ENCODE measurements around the gene LSM5. TPM values are rescaled to one million over a fixed set of nuclear protein-coding genes. Genes with fewer than 3 reads are reported as not detected.

Gene LSM5
- total and polyA plus RNA-seq, 12 donors: 10.6 to 83.8 (median 44.9) TPM

DNA sequence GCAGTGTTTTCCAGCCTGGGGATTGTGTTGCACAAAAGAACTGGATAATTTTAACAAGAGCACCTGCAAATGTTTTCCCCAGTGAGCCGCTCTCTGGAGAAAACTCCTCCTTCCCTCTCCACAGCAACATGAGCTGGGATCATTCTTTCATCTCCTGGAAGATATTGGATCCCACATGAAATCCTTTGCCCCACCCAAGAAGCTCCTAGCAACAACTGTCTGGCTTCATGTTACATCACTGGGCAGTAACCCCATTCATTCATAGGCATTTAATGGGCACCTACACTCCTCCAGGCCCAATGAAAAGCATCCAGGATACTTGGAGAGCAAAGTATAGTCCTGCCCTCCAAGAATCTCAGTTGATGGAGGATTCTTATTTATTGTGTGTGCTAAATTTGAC, 27.2 kb downstream of the LSM5 start:
- no peaks in the 10 kb centered on the region for H3K36me3 ChIP-seq (replicated peaks in 1 of 2)
- no peak overlapping the region for H3K27ac ChIP-seq
- 90 to 92% (median 91%) methylated on average over 1 of the region's 1 CpG for WGBS, 4 donors
- TF ChIP-seq, protein P1, sequence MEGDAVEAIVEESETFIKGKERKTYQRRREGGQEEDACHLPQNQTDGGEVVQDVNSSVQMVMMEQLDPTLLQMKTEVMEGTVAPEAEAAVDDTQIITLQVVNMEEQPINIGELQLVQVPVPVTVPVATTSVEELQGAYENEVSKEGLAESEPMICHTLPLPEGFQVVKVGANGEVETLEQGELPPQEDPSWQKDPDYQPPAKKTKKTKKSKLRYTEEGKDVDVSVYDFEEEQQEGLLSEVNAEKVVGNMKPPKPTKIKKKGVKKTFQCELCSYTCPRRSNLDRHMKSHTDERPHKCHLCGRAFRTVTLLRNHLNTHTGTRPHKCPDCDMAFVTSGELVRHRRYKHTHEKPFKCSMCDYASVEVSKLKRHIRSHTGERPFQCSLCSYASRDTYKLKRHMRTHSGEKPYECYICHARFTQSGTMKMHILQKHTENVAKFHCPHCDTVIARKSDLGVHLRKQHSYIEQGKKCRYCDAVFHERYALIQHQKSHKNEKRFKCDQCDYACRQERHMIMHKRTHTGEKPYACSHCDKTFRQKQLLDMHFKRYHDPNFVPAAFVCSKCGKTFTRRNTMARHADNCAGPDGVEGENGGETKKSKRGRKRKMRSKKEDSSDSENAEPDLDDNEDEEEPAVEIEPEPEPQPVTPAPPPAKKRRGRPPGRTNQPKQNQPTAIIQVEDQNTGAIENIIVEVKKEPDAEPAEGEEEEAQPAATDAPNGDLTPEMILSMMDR (IDR thresholded peaks at IDR 0.05): no peak
- H3K4me1 ChIP-seq (replicated peaks in 1 of 2): no peaks in the 10 kb centered on the region
- H3K9me3 ChIP-seq (replicated peaks in 1 of 3): no peaks in the 10 kb centered on the region
- no peak overlapping the region for H3K4me3 ChIP-seq
- no peaks in the 10 kb centered on the region for H3K27me3 ChIP-seq
- intact Hi-C loops (cut with DNase I): no loop called here
- no peak for DNase-seq

DNA sequence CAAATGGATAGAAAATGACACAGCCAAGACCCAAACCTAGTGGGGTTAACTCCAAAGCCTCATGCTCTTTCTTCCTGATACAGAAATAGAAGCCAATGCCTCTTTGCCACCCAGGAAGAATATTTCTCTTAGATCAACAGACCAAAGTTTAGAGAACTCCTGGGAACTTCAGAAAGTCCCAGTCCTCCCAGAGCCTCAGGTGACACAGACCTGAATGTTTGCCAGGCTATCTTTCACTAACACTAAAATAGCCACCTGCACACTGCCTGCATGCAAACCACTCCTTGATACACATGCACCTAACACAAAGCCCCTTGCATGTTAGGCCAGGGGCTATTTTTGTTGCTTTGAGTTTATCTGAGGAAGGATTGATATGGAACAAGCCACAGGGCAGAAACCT, 27.7 kb downstream of the LSM5 start:
- no peaks in the 10 kb centered on the region for H3K9me3 ChIP-seq (replicated peaks in 1 of 3)
- H3K4me1 ChIP-seq (replicated peaks in 1 of 2): no peaks in the 10 kb centered on the region
- no peak overlapping the region for H3K27ac ChIP-seq
- H3K4me3 ChIP-seq: no peak overlapping the region
- H3K36me3 ChIP-seq (replicated peaks in 1 of 2): no peaks in the 10 kb centered on the region
- intact Hi-C loops (cut with DNase I): no loop called here
- no peak for DNase-seq
- H3K27me3 ChIP-seq: no peaks in the 10 kb centered on the region
- no peak for TF ChIP-seq POLR2A (IDR thresholded peaks at IDR 0.05)
- TF ChIP-seq, protein P1 (IDR thresholded peaks at IDR 0.05): no peak

DNA sequence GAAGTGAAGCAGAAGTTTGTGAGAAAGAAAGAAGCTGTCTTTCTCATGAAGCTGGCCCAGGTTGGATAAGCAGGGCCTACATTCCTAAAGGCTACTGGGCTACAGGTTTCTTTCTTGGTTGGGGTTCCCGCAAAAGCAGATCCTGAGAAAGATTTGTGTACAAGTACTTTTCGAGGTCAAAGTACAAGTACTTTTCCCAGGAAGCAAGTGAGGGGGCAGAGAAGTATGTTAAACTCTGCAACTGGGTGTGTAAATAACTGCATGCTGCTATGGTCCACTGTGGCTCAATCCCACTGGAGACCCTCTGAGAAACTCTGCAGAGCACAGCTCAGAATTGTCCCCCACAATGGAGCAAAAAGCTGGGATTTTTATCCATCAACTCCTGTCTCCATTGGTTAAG, 28.7 kb downstream of the LSM5 start:
- TF ChIP-seq, protein P1 (IDR thresholded peaks at IDR 0.05): no peak
- no peak for TF ChIP-seq POLR2A (IDR thresholded peaks at IDR 0.05)
- WGBS, 4 donors: 78 to 94% (median 87%) methylated on average over 2 of the region's 2 CpGs
- H3K9me3 ChIP-seq (replicated peaks in 1 of 3): no peaks in the 10 kb centered on the region
- no peaks in the 10 kb centered on the region for H3K27me3 ChIP-seq
- no peaks in the 10 kb centered on the region for H3K36me3 ChIP-seq (replicated peaks in 1 of 2)
- H3K4me1 ChIP-seq (replicated peaks in 1 of 2): no peaks in the 10 kb centered on the region
- no peak overlapping the region for H3K4me3 ChIP-seq
- intact Hi-C loops (cut with DNase I): no loop called here
- H3K27ac ChIP-seq: no peak overlapping the region
- no peak for DNase-seq

DNA sequence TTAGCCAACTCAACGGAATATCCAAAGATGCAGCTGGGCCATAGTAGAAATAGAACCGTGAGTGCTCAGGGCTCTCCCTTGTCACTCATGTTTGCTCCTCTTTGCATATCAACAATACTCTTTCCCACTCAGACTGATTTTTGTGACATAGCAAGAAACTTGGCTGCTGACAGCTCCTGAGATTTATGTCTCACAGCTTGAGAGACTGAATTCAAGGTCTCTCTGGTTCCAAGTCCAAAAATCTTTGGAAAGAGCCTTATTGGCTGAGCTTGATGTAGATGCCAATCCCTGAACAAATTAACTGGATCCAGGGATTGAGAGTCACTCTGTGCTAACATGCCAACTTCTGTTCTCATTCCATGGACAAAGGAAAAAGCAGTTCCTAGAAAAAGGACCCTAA, 30.4 kb downstream of the LSM5 start:
- H3K9me3 ChIP-seq (replicated peaks in 1 of 3): no peaks in the 10 kb centered on the region
- intact Hi-C loops (cut with DNase I): no loop called here
- no peak overlapping the region for H3K4me3 ChIP-seq
- WGBS, 4 donors: 42 to 88% (median 63%) methylated on average over 2 of the region's 2 CpGs
- TF ChIP-seq, protein P1 (IDR thresholded peaks at IDR 0.05): no peak
- no peak for TF ChIP-seq POLR2A (IDR thresholded peaks at IDR 0.05)
- no peaks in the 10 kb centered on the region for H3K4me1 ChIP-seq (replicated peaks in 1 of 2)
- H3K36me3 ChIP-seq (replicated peaks in 1 of 2): no peaks in the 10 kb centered on the region
- H3K27ac ChIP-seq: no peak overlapping the region
- no peaks in the 10 kb centered on the region for H3K27me3 ChIP-seq
- DNase-seq: no peak
